Stimulated activated CD8-positive, alpha-beta memory T cell treated with anti-CD3 and anti-CD28 coated beads, Interleukin-7, amount 100 ng/mL, for 1 hour (primary cell): Measurements from ENCODE around the gene FAM180A.
"Not testable (repeated sequence)": the region's sequence is repeated elsewhere in the genome, so short reads cannot be mapped to it uniquely, and the experiment has no call there.

Source experiments
- DNase-seq, 2 donors: peaks; one replicate each; pipeline ENCODE4 v3.0.0-alpha.2; 2020; ENCODE audit warnings: low read depth in 2 of 2

FAM180A gene

GRCh38 chr7:135741905-135742304, 6.7 kb downstream of the FAM180A start:
- DNase-seq = no peak

- DNase-seq = no peak
These were observed 7.7 kb downstream of the FAM180A start for GRCh38 chr7:135740889-135741288.

- not testable (repeated sequence) for DNase-seq
These were observed 11.3 kb downstream of the FAM180A start for GRCh38 chr7:135737306-135737647.

- DNase-seq = no peak
These were observed 11.9 kb downstream of the FAM180A start for GRCh38 chr7:135736586-135737305.

DNA sequence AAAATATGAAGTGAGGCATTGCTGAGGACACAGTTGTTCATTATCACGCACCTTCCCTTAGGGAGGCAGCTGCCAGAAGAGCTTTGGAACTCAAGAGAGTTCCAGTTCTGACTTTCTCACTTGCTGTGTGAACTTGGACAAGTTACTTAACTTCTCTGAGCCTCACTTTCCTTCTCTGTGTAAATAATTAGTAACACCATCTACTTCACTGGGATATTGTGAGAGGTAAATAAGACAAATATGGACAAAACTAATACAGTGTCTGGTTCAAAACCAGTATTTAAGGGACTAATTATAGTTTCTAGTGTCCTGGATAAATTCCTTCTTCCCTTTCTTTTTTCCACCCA, 14.3 kb downstream of the FAM180A start:
- no peak for DNase-seq

GRCh38 chr7:135733603-135734342, 14.8 kb downstream of the FAM180A start:
- DNase-seq = no peak

GRCh38 chr7:135731131-135731530, 17.5 kb downstream of the FAM180A start:
- DNase-seq = no peak

- no peak for DNase-seq
These were observed 19.4 kb downstream of the FAM180A start for GRCh38 chr7:135729230-135729629.

GRCh38 chr7:135728136-135728669, 20.4 kb downstream of the FAM180A start, which contains the start of gene SLC13A4:
Gene SLC13A4, minus strand, starts transcription at chr7:135728186. Its CDS starts 690 bp downstream, at chr7:135727496.
- DNase-seq = no peak

DNA sequence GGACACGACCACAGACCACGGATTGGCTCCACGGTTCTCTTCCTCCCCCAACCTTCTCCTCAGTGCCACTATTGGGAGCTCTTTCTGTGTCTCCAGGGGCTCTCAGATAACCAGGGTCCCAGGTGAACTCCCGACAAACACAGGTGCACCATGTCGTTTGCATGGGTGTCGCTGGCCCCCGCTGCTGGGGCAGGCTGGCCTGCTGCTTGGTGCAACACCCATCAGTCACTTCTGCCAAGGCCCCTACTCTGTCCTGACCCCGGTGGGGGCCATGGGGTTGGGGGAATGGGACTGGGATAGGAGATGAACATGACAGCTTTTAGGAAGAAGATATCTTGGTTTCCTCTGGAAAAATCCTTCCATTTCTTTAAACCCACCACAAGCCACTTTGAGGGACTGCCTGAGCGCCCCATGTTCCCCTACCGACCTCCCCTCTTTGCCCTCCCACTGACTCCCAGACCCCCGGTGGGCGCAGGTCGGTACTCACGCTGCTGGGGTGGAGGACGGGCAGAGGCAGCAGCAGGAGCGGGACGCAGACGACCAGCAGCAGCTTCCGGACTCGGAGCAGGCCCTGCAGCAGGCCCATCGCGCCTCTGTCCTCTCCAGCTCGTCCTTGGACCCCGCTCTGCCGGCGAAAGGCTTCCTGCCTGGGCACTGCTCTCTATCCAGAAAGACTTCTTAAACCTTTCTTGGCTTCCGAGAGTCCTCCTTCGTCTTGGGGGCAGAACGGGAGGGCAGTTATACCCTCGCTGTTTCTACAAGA, 21.5 kb downstream of the FAM180A start:
- no peak for DNase-seq

DNA sequence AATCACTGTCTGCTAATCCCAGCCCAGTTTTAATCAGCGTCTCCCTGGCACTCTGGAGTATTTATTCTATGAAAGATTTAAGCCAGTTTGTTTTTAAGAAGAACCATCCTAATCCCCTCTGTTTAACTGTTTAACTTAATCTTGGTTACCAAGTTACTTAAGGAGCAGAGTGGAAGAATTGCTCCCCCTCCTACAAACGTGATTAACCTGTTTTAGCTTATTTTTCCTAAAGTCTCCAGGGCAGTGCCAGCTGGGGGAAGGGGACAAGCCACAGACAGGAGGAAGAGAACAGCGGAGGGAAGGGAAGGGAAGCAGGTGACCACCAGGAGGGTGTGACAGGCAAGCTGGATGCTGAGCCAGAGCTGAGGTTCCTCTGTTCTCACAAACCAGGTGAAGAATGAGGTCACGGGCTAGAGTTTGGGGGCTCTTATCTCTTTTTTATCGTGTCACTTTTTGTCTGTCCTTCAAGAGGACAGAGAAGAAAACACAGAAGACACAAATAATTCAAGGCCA, 22.3 kb downstream of the FAM180A start:
- DNase-seq = no peak

- DNase-seq = no peak
These were observed 25.2 kb downstream of the FAM180A start for GRCh38 chr7:135723411-135723810.

GRCh38 chr7:135721198-135721820, 27.3 kb downstream of the FAM180A start:
- no peak for DNase-seq

DNA sequence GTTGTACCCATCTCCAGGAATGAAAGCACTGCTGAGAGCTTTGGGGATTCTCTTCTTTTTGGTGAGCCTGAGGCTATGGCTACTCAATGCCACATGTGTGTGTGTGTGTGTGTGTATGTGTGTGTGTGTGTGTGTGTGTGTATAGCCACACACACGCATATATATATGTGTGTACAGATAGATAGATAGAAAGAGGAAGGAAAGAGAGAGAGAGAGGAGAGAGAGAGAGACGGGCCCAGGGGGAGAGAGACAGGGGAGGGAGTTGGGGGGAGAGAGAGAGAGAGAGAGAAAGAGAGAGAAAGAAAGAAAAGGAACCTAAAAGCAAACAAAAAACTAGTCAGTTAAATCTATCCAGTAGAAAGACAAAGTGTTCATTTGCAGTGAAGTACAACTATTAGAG, 28.9 kb downstream of the FAM180A start:
- no peak for DNase-seq

- DNase-seq = no peak
These were observed 29.7 kb downstream of the FAM180A start for GRCh38 chr7:135718794-135719437.

DNA sequence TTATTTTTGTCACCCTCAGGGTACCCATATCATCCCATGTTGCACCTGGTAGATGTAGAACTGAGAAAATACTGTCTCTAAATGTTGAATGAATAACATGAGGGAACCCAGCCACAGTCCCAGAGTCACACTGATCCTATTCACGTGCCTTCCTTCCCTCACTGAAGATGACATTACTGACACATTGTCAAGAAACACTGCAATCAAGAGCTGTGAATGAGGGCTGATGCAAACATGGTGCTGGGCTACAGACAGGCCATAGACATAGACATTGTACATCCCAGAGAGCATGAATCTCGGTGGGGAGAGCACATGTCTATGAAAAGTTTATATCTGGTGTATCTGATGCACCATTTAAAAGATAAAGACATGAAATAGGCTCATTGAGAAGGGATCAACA, 30.4 kb downstream of the FAM180A start:
- no peak for DNase-seq

- no peak for DNase-seq
These were observed 30.9 kb downstream of the FAM180A start for GRCh38 chr7:135717693-135718092.

DNA sequence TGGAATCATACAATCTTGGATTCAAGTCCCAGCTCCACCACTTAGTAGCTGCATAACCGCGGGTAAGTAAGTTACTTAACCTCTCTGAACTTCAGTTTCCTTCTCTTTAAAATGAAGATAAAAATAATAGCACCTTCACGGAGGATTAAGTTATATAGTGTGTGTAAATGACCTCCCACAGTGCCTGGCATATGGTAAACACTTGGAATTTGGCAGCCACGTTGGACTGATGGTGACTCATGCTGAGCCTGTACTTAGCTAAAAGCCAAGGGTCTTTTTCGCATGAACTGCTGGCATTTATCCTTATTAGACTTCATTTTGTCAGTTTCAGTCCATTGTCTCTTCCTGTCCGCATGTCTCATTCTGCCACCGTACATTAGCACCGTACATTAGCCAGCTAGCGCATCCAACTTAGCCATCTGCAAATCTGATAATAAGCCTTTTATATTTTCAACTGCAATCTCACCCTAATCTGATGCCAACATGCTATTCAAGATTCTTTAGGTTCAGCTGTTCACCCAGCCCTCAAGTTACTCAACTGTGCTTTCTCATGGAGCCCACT, 31.9 kb downstream of the FAM180A start:
- no peak for DNase-seq

GRCh38 chr7:135715673-135716072, 32.9 kb downstream of the FAM180A start:
- DNase-seq = no peak

- no peak for DNase-seq
These were observed 33.5 kb downstream of the FAM180A start for GRCh38 chr7:135715055-135715522.

DNA sequence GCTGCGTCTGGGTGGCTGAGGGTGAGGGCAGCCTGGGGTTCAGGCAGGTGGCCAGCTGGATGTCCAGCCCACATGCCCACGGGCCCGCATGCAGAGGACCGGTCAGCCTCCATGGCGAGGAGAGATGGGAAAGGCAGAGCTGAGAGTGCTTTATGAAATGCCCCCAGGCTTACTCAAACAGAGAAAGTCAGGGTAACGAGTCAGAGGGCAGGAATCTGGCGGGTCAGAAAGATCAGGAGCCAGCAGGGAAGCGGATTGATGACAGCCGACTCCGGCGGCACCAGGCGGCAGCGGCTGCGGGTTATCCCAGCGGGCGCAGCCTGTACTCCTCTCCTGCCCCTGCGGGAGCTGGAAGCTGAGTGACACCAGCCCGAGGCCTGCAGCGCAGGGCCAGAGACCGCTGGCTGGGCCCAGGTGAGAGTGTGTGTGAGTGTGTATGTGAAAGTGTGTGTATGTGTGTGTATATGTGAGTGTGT, 34.0 kb downstream of the FAM180A start:
- DNase-seq = no peak
